Measurements from ENCODE around the gene SLC23A1.

SLC23A1 gene

GRCh38 chr5:139376364-139376763 lies 6.7 kb downstream of the SLC23A1 start:
- Histone ChIP-seq H3K36me3 (replicated peaks in 1 of 2; ENCODE audit: control insufficient read depth in 2 of 2, insufficient read depth in 2 of 2, low read length in 2 of 2) (peaks cover 13 to 25% of the 10 kb centered on the region in 2 donors), H3K27me3 (ENCODE audit: control insufficient read depth in 3 of 3, insufficient read depth in 3 of 3, low read depth in 1 of 3, low read length in 3 of 3) (no peaks in the 10 kb centered on the region), H3K4ac (ENCODE audit: low read length) (no peak overlapping the region), H3K23ac (ENCODE audit: low read depth, low read length, poor library complexity) (no peak overlapping the region), H4K91ac (ENCODE audit: low read depth, low read length, poor library complexity) (no peak overlapping the region), H3K4me2 (ENCODE audit: insufficient read depth, low read length, poor library complexity, severe bottlenecking) (no peak overlapping the region), H3K27ac (replicated peaks; ENCODE audit: low read length) (no peak overlapping the region), H2AK5ac (ENCODE audit: low read depth, low read length) (no peak overlapping the region), H3K9me3 (replicated peaks in 1 of 2; ENCODE audit: control insufficient read depth in 2 of 2, insufficient read depth in 1 of 2, low read depth in 1 of 2, low read length in 2 of 2) (peaks cover 0 to 3% of the 10 kb centered on the region in 2 donors), H3K4me1 (ENCODE audit: control insufficient read depth in 2 of 2, insufficient read depth in 1 of 2, low read depth in 1 of 2, low read length in 2 of 2) (peaks cover 0 to 2% of the 10 kb centered on the region in 2 donors), H3K14ac (ENCODE audit: low read length) (no peak overlapping the region), H3K79me1 (ENCODE audit: low read depth, low read length) (peaks cover 6% of the 10 kb centered on the region), H2BK120ac (ENCODE audit: low read depth, low read length) (no peak overlapping the region), H2BK5ac (ENCODE audit: low read length) (no peak overlapping the region), H2BK12ac (ENCODE audit: low read length) (no peak overlapping the region), H3K4me3 (ENCODE audit: low read length in 2 of 2) (no peak overlapping the region), H2AFZ (ENCODE audit: low read length) (no peak overlapping the region), H4K8ac (ENCODE audit: low read depth, low read length) (no peak overlapping the region), H3K18ac (ENCODE audit: low read length) (no peak overlapping the region), H2BK15ac (ENCODE audit: low read length) (no peak overlapping the region), H3K9ac (ENCODE audit: low read depth, low read length, poor library complexity) (no peak overlapping the region)
- DNase-seq (ENCODE audit: low spot score), result no peak
- WGBS, 2 donors (ENCODE audit: extremely low coverage in 2 of 2, insufficient read length in 2 of 2, insufficient replicate concordance in 1 of 2), result no CpG with 5 or more reads among the region's 7 CpGs

- no CpG with 5 or more reads among the region's 2 CpGs for WGBS, 2 donors (ENCODE audit: extremely low coverage in 2 of 2, insufficient read length in 2 of 2, insufficient replicate concordance in 1 of 2)
- no peak overlapping the region for H3K14ac ChIP-seq (ENCODE audit: low read length)
Observed at GRCh38 chr5:139374909-139375308, 8.2 kb downstream of the SLC23A1 start.

GRCh38 chr5:139371482-139372435 lies 11.3 kb downstream of the SLC23A1 start:
- Histone ChIP-seq H2AK5ac (ENCODE audit: low read depth, low read length) (no peak overlapping the region), H3K4me2 (ENCODE audit: insufficient read depth, low read length, poor library complexity, severe bottlenecking) (no peak overlapping the region), H3K27ac (replicated peaks; ENCODE audit: low read length) (no peak overlapping the region), H3K14ac (ENCODE audit: low read length) (no peak overlapping the region), H2BK12ac (ENCODE audit: low read length) (no peak overlapping the region), H3K4ac (ENCODE audit: low read length) (no peak overlapping the region), H3K9me3 (replicated peaks in 1 of 2; ENCODE audit: control insufficient read depth in 2 of 2, insufficient read depth in 1 of 2, low read depth in 1 of 2, low read length in 2 of 2) (peaks cover 0 to 3% of the 10 kb centered on the region in 2 donors), H3K9ac (ENCODE audit: low read depth, low read length, poor library complexity) (no peak overlapping the region), H3K36me3 (replicated peaks in 1 of 2; ENCODE audit: control insufficient read depth in 2 of 2, insufficient read depth in 2 of 2, low read length in 2 of 2) (peaks cover 24 to 65% of the 10 kb centered on the region in 2 donors), H4K91ac (ENCODE audit: low read depth, low read length, poor library complexity) (no peak overlapping the region), H3K4me1 (ENCODE audit: control insufficient read depth in 2 of 2, insufficient read depth in 1 of 2, low read depth in 1 of 2, low read length in 2 of 2) (no peaks in the 10 kb centered on the region), H3K4me3 (ENCODE audit: low read length in 2 of 2) (no peak overlapping the region), H3K79me1 (ENCODE audit: low read depth, low read length) (peaks cover 4% of the 10 kb centered on the region), H2BK120ac (ENCODE audit: low read depth, low read length) (no peak overlapping the region), H2BK15ac (ENCODE audit: low read length) (no peak overlapping the region), H3K23ac (ENCODE audit: low read depth, low read length, poor library complexity) (no peak overlapping the region), H4K8ac (ENCODE audit: low read depth, low read length) (no peak overlapping the region), H2AFZ (ENCODE audit: low read length) (no peak overlapping the region), H3K27me3 (ENCODE audit: control insufficient read depth in 3 of 3, insufficient read depth in 3 of 3, low read depth in 1 of 3, low read length in 3 of 3) (no peaks in the 10 kb centered on the region), H2BK5ac (ENCODE audit: low read length) (no peak overlapping the region), H3K18ac (ENCODE audit: low read length) (no peak overlapping the region)
- no peak for DNase-seq (ENCODE audit: low spot score)
- no CpG with 5 or more reads among the region's 7 CpGs for WGBS, 2 donors (ENCODE audit: extremely low coverage in 2 of 2, insufficient read length in 2 of 2, insufficient replicate concordance in 1 of 2)

More at GRCh38 chr5:139374909-139375308, 8.2 kb downstream of the SLC23A1 start:
- Histone ChIP-seq H2BK5ac (ENCODE audit: low read length) (no peak overlapping the region), H3K79me1 (ENCODE audit: low read depth, low read length) (peaks cover 6% of the 10 kb centered on the region), H3K4me1 (ENCODE audit: control insufficient read depth in 2 of 2, insufficient read depth in 1 of 2, low read depth in 1 of 2, low read length in 2 of 2) (no peaks in the 10 kb centered on the region), H3K9ac (ENCODE audit: low read depth, low read length, poor library complexity) (no peak overlapping the region), H2BK12ac (ENCODE audit: low read length) (no peak overlapping the region), H3K27me3 (ENCODE audit: control insufficient read depth in 3 of 3, insufficient read depth in 3 of 3, low read depth in 1 of 3, low read length in 3 of 3) (no peaks in the 10 kb centered on the region), H2AFZ (ENCODE audit: low read length) (no peak overlapping the region), H2AK5ac (ENCODE audit: low read depth, low read length) (no peak overlapping the region), H3K4me3 (ENCODE audit: low read length in 2 of 2) (no peak overlapping the region), H3K27ac (replicated peaks; ENCODE audit: low read length) (no peak overlapping the region), H3K23ac (ENCODE audit: low read depth, low read length, poor library complexity) (no peak overlapping the region), H3K4ac (ENCODE audit: low read length) (no peak overlapping the region), H2BK120ac (ENCODE audit: low read depth, low read length) (no peak overlapping the region), H3K36me3 (replicated peaks in 1 of 2; ENCODE audit: control insufficient read depth in 2 of 2, insufficient read depth in 2 of 2, low read length in 2 of 2) (peaks cover 17 to 37% of the 10 kb centered on the region in 2 donors), H2BK15ac (ENCODE audit: low read length) (no peak overlapping the region), H3K18ac (ENCODE audit: low read length) (no peak overlapping the region), H4K8ac (ENCODE audit: low read depth, low read length) (no peak overlapping the region), H3K9me3 (replicated peaks in 1 of 2; ENCODE audit: control insufficient read depth in 2 of 2, insufficient read depth in 1 of 2, low read depth in 1 of 2, low read length in 2 of 2) (peaks cover 0 to 3% of the 10 kb centered on the region in 2 donors), H4K91ac (ENCODE audit: low read depth, low read length, poor library complexity) (no peak overlapping the region), H3K4me2 (ENCODE audit: insufficient read depth, low read length, poor library complexity, severe bottlenecking) (no peak overlapping the region)
- DNase-seq (ENCODE audit: low spot score), result no peak

GRCh38 chr5:139369181-139369580 lies 13.9 kb downstream of the SLC23A1 start:
- H3K36me3 ChIP-seq (replicated peaks in 1 of 2; ENCODE audit: control insufficient read depth in 2 of 2, insufficient read depth in 2 of 2, low read length in 2 of 2), result peaks cover 25 to 89% of the 10 kb centered on the region in 2 donors
- H3K23ac ChIP-seq (ENCODE audit: low read depth, low read length, poor library complexity), result no peak overlapping the region
- no peak overlapping the region for H3K4me3 ChIP-seq (ENCODE audit: low read length in 2 of 2)
- no peak overlapping the region for H2AFZ ChIP-seq (ENCODE audit: low read length)
- no peak for DNase-seq (ENCODE audit: low spot score)
- no peak overlapping the region for H3K14ac ChIP-seq (ENCODE audit: low read length)
- no peak overlapping the region for H3K4ac ChIP-seq (ENCODE audit: low read length)
- no peaks in the 10 kb centered on the region for H3K4me1 ChIP-seq (ENCODE audit: control insufficient read depth in 2 of 2, insufficient read depth in 1 of 2, low read depth in 1 of 2, low read length in 2 of 2)
- no peak overlapping the region for H3K27ac ChIP-seq (replicated peaks; ENCODE audit: low read length)
- no peak overlapping the region for H3K9ac ChIP-seq (ENCODE audit: low read depth, low read length, poor library complexity)
- no peak overlapping the region for H3K18ac ChIP-seq (ENCODE audit: low read length)
- H2AK5ac ChIP-seq (ENCODE audit: low read depth, low read length), result no peak overlapping the region
- H2BK12ac ChIP-seq (ENCODE audit: low read length), result no peak overlapping the region
- no peak overlapping the region for H2BK15ac ChIP-seq (ENCODE audit: low read length)
- H3K79me1 ChIP-seq (ENCODE audit: low read depth, low read length), result peaks cover 3% of the 10 kb centered on the region
- H3K4me2 ChIP-seq (ENCODE audit: insufficient read depth, low read length, poor library complexity, severe bottlenecking), result no peak overlapping the region
- no peak overlapping the region for H4K91ac ChIP-seq (ENCODE audit: low read depth, low read length, poor library complexity)
- H2BK120ac ChIP-seq (ENCODE audit: low read depth, low read length), result no peak overlapping the region
- no peak overlapping the region for H2BK5ac ChIP-seq (ENCODE audit: low read length)
- no CpG with 5 or more reads among the region's 1 CpG for WGBS, 2 donors (ENCODE audit: extremely low coverage in 2 of 2, insufficient read length in 2 of 2, insufficient replicate concordance in 1 of 2)
- H3K27me3 ChIP-seq (ENCODE audit: control insufficient read depth in 3 of 3, insufficient read depth in 3 of 3, low read depth in 1 of 3, low read length in 3 of 3), result no peaks in the 10 kb centered on the region
- H4K8ac ChIP-seq (ENCODE audit: low read depth, low read length), result no peak overlapping the region
- H3K9me3 ChIP-seq (replicated peaks in 1 of 2; ENCODE audit: control insufficient read depth in 2 of 2, insufficient read depth in 1 of 2, low read depth in 1 of 2, low read length in 2 of 2), result no peaks in the 10 kb centered on the region
